ENCODE data around the gene CT45A8. TPM values are rescaled to one million over a fixed set of nuclear protein-coding genes. Genes with fewer than 3 reads are reported as not detected.
"Not testable (repeated sequence)": the region's sequence is repeated elsewhere in the genome, so short reads cannot be mapped to it uniquely, and the experiment has no call there.

CT45A8 gene
- total RNA-seq, 1 donor from 2014 or later, result not detected

DNA sequence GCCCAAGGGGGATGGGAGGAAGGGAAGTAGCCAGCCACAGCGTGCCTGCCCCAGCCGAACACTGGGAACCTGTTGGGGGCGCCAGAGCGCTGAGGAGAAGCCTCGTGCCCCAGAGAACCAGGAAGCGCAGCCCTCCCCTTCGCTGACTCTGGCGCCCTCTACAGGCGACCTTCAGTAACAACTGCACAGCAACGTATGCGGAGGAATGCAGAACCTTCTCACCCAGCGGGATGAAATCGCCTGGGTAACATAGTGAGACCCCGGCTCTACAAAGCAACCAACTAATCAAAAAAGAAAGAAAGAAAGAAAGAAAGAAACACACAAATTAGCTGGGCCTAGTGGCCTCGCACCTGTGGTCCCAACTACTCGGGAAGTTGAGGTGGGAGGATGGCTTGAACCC, 51.7 kb downstream of the CT45A8 start, which contains the start of gene CT45A6:
CT45A6 (minus strand) TSS at position 101 of the 400 bp plus-strand sequence. CDS start 3,794 bp downstream, outside the sequence.
- H3K9ac ChIP-seq (ENCODE audit: low read depth in 1 of 3, low read length in 3 of 3); H3K4me3 ChIP-seq (ENCODE audit: low read length in 3 of 3); H3K9me3 ChIP-seq (ENCODE audit: control insufficient read depth in 3 of 3, low read length in 3 of 3); H3K27me3 ChIP-seq (ENCODE audit: control insufficient read depth in 3 of 3, insufficient read depth in 3 of 3, low read length in 3 of 3); H3K27ac ChIP-seq (ENCODE audit: low read depth, low read length); H3K4me1 ChIP-seq (ENCODE audit: control insufficient read depth in 3 of 3, insufficient read depth in 3 of 3, low read length in 3 of 3); H3K36me3 ChIP-seq (ENCODE audit: control insufficient read depth in 3 of 3, insufficient read depth in 3 of 3, low read length in 3 of 3): not testable (repeated sequence)

Other genes starting within 250 kb of the CT45A8 start
- gene CT45A1, start 140.9 kb downstream of the CT45A8 start, total RNA-seq, result not detected
- gene CT45A3, start 86.3 kb downstream of the CT45A8 start, total RNA-seq, result not detected
- gene CT45A5, start 69.0 kb downstream of the CT45A8 start, total RNA-seq, result not detected
- not detected for gene CT45A6, start 51.8 kb downstream of the CT45A8 start, total RNA-seq
- gene CT45A2, start 34.5 kb downstream of the CT45A8 start, total RNA-seq, result 0.52 TPM
- gene CT45A7, start 17.3 kb downstream of the CT45A8 start, total RNA-seq, result not detected
- not detected for gene CT45A9, start 17.3 kb upstream of the CT45A8 start, total RNA-seq
- gene CT45A10, start 38.9 kb upstream of the CT45A8 start, total RNA-seq, result not detected
- gene SAGE1, start 39.2 kb upstream of the CT45A8 start, total RNA-seq, result not detected
- 11.0 TPM for gene MMGT1, start 119.5 kb upstream of the CT45A8 start, total RNA-seq
- gene SLC9A6, start 130.9 kb upstream of the CT45A8 start, total RNA-seq, result 12.5 TPM